Progenitor cell of endocrine pancreas (in vitro differentiated cells): ENCODE measurements around the gene ARL3. TPM values are rescaled to one million over a fixed set of nuclear protein-coding genes. Genes with fewer than 3 reads are reported as not detected.
"Not testable (repeated sequence)": the region's sequence is repeated elsewhere in the genome, so short reads cannot be mapped to it uniquely, and the experiment has no call there.

Experiments used
- DNase-seq: peaks from one replicate; pipeline ENCODE4 v3.0.0; 2021; ENCODE audit warnings: low spot score; ENCODE audit not compliant: unreplicated experiment
- H3K27ac Mint-ChIP-seq: 2 replicates; pipeline ENCODE4 v1.8.0; 2021; ENCODE audit warnings: mild to moderate bottlenecking, moderate library complexity, mixed read lengths
- H3K27me3 Mint-ChIP-seq: 2 replicates; pipeline ENCODE4 v1.8.0; 2021; ENCODE audit warnings: mixed read lengths
- H3K36me3 Mint-ChIP-seq: 2 replicates; pipeline ENCODE4 v1.8.0; 2022; ENCODE audit warnings: mixed read lengths; ENCODE audit not compliant: insufficient read depth
- H3K4me1 Mint-ChIP-seq: 2 replicates; pipeline ENCODE4 v1.8.0; 2021; ENCODE audit warnings: low read depth, mixed read lengths
- H3K4me3 Mint-ChIP-seq: 2 replicates; pipeline ENCODE4 v1.8.0; 2021; ENCODE audit warnings: low read depth, mild to moderate bottlenecking, moderate library complexity, mixed read lengths
- H3K9me3 Mint-ChIP-seq: 2 replicates; pipeline ENCODE4 v1.8.0; 2021; ENCODE audit warnings: low read depth, mixed read lengths
- total RNA-seq: library from RNA; stranded (reverse); gene quantifications from 2 replicates; pipeline ENCODE4 v1.2.1, GENCODE V29; 2021
- TF ChIP-seq, protein P1 (sequence below): fragments of 200-600 bp; sonication (generic); IDR thresholded peaks from one replicate; pipeline ENCODE4 v1.5.0; 2021; ENCODE audit warnings: antibody characterized with exemption, mild to moderate bottlenecking; ENCODE audit not compliant: unreplicated experiment

Gene ARL3
- total RNA-seq, 1 donor from 2014 or later = 25.0 TPM

DNA sequence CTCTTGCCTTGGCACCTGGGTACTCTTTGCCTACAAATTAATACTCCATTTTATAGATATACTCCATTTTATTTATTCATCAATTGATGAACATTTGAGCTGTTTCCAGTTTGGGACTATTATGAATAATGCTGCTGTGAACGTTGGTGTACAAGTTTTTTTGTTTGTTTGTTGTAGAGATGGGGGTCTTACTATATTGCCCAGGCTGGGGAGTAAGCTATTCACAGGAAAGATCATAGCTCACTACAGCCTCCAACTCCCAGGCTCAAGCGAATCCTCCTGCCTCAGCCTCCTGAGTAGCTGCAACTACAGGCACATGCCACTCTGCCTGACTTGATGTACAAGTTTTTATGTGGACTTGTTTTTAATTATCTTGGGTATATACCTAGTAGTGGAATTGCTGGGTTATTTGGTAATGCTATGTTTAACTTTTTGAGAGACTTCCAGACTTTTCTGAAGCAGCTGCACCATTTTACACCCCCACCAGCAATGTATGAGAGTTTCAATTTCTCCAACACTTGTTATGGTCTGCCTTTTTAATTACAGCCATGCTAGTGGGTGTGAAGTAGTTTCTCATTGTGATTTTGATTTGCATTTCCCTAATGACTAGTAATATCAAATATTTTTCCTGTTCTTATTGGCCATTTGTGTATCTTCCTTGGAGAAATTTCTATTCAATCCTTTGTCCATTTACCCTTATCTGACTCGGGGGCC is 45.5 kb upstream of the ARL3 start:
- no peak overlapping the region for H3K27ac Mint-ChIP-seq

DNA sequence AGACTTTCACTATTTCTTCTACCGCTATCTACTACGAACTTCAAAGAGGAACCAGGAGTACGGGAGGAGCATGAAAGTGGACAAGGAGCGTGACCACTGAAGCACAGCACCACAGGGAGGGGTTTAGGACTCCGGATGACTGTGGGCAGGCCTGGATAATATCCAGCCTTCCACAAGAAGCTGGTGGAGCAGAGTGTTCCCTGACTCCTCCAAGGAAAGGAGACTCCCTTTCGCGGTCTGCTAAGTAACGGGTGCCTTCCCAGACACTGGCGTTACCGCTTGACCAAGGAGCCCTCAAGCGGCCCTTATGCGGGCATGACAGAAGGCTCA is 44.7 kb upstream of the ARL3 start:
- not testable (repeated sequence) for DNase-seq, H3K9me3 Mint-ChIP-seq, H3K4me3 Mint-ChIP-seq, H3K36me3 Mint-ChIP-seq, H3K27ac Mint-ChIP-seq, H3K27me3 Mint-ChIP-seq
- H3K4me1 Mint-ChIP-seq = peaks cover 14% of the 10 kb centered on the region

More for the DNA sequence above, 45.5 kb upstream of the ARL3 start:
- Mint-ChIP-seq H3K4me3 (no peak overlapping the region), H3K9me3 (peaks cover 2% of the 10 kb centered on the region), H3K27me3 (no peaks in the 10 kb centered on the region), H3K4me1 (peaks cover 14% of the 10 kb centered on the region), H3K36me3 (peaks cover 2% of the 10 kb centered on the region)
- TF ChIP-seq, protein P1, sequence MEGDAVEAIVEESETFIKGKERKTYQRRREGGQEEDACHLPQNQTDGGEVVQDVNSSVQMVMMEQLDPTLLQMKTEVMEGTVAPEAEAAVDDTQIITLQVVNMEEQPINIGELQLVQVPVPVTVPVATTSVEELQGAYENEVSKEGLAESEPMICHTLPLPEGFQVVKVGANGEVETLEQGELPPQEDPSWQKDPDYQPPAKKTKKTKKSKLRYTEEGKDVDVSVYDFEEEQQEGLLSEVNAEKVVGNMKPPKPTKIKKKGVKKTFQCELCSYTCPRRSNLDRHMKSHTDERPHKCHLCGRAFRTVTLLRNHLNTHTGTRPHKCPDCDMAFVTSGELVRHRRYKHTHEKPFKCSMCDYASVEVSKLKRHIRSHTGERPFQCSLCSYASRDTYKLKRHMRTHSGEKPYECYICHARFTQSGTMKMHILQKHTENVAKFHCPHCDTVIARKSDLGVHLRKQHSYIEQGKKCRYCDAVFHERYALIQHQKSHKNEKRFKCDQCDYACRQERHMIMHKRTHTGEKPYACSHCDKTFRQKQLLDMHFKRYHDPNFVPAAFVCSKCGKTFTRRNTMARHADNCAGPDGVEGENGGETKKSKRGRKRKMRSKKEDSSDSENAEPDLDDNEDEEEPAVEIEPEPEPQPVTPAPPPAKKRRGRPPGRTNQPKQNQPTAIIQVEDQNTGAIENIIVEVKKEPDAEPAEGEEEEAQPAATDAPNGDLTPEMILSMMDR = no peak
- DNase-seq = no peak

DNA sequence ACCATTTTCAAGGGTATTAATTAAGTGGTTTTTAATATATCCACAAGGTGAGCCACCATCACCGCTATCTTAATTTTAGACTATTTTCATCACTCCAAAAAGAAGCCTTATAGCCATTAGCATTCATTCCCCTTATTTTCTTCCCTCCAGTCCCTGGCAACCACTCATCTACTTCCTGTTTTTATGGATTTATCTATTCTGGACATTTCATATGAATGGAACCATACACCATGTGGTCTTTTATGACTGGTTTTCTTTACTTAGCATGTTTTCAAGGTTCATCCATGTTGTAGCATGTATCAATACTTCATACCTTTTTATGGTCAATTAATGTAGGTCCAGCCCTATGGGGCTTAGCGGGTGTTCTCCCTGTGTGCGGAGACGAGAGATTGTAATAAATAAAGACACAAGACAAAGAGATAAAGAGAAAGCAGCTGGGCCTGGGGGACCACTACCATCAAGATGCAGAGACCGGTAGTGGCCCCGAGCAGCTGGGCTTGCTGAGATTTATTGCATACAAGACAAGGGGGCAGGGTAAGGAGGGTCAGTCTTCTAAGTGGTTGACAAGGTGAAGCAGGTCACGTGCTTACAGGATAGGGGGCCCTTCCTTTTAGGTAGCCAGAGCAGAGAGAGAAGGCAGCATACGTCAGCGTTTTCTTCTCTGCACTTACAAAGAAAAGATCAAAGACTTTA is 44.2 kb upstream of the ARL3 start:
- Mint-ChIP-seq H3K4me1 (peaks cover 17% of the 10 kb centered on the region), H3K9me3 (peaks cover 2% of the 10 kb centered on the region), H3K27ac (peak overlapping the region; percentile 70), H3K36me3 (peaks cover 2% of the 10 kb centered on the region), H3K4me3 (no peak overlapping the region), H3K27me3 (no peaks in the 10 kb centered on the region)
- no peak for DNase-seq
- TF ChIP-seq, protein P1 = no peak

DNA sequence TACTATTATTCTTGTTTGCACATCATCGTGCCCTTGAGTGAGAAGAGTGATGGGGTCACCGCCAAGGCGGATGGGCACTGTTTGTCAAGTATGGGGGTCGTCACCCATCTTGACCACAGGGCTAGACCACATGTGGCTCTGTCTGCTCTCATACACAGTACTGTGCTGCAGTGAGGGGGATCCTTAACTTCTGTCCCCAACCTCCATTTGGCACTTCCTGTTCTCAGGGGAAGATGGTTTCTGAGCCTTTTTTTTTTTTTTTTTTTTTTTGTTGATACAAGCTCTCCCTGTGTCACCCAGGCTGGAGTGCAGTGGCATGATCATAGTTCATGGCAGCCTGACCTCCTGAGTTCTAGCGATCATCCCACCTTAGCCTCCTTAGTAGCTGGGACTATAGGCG is 43.1 kb upstream of the ARL3 start:
- H3K36me3 Mint-ChIP-seq = peaks cover 2% of the 10 kb centered on the region
- H3K27ac Mint-ChIP-seq = no peak overlapping the region
- peaks cover 10% of the 10 kb centered on the region for H3K4me1 Mint-ChIP-seq
- TF ChIP-seq, protein P1 = no peak
- peaks cover 2% of the 10 kb centered on the region for H3K9me3 Mint-ChIP-seq
- H3K4me3 Mint-ChIP-seq = no peak overlapping the region
- no peaks in the 10 kb centered on the region for H3K27me3 Mint-ChIP-seq
- no peak for DNase-seq

DNA sequence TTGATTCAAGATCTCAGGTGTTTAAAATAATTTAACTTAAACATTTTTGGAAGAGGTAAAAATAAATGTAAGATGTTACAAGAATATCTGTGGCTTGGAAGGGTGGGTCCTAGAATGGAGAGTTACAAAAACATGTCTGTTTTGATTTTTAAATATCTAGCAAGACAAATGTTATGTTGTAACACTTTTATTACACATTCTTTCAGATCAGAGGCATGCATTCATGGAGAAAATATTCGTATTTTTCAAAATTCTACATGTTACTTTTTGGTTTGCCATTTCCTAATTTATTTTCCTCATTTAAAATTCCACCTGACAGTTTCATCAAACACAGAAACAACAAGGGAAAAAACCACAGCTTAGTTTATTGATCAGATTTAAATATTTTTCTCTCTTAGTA is 39.5 kb upstream of the ARL3 start:
- Mint-ChIP-seq H3K4me1 (peaks cover 8% of the 10 kb centered on the region), H3K27me3 (no peaks in the 10 kb centered on the region), H3K9me3 (no peaks in the 10 kb centered on the region), H3K4me3 (no peak overlapping the region), H3K27ac (peak overlapping the region; percentile 35), H3K36me3 (no peaks in the 10 kb centered on the region)
- TF ChIP-seq, protein P1 = no peak
- no peak for DNase-seq
